Panc1 (cell line): ENCODE results near the gene GJA3. TPM values are rescaled to one million over a fixed set of nuclear protein-coding genes. Genes with fewer than 3 reads are reported as not detected.

Experiments
- ATAC-seq: fragments of 200-7000 bp; cut with Tn5 transposase; 2 replicates; pipeline ENCODE4 v1.9.1; 2020; ENCODE audit warnings: mild to moderate bottlenecking, moderate library complexity
- BruUV-seq: library from RNA; stranded (reverse); fragments of 400-500 nt; replicated peaks from 2 replicates; lab custom pipeline; 2021; lab: Mats Ljungman, UMichigan
- CTCF ChIA-PET: fragments of 300-600 bp; sonication (Branson Sonifier 250); formaldehyde crosslinking; loops from one replicate; lab custom pipeline; 2022; ENCODE audit warnings: antibody characterized with exemption; lab: Charles Lee
- POLR2A ChIA-PET: fragments of 300-600 bp; sonication (Branson Sonifier 250); formaldehyde crosslinking; loops from one replicate; lab custom pipeline; 2022; ENCODE audit warnings: antibody characterized with exemption; lab: Charles Lee
- DNase-seq: peaks from one replicate; pipeline ENCODE4 v3.0.0-alpha.2; 2010; ENCODE audit warnings: low read depth, low spot score
- H3K27ac ChIP-seq: 2 replicates; pipeline ENCODE4 v1.5.1; 2011; ENCODE audit warnings: mild to moderate bottlenecking, low read length, inconsistent platforms
- H3K27me3 ChIP-seq: fragments of 200-500 bp; sonication (Bioruptor generic); 2 replicates; pipeline ENCODE4 v1.6.0; 2014; ENCODE audit warnings: low read length, inconsistent platforms; ENCODE audit not compliant: control insufficient read depth, insufficient read depth
- H3K36me3 ChIP-seq: fragments of 200-500 bp; sonication (Bioruptor generic); 2 replicates; pipeline ENCODE4 v1.5.1; 2014; ENCODE audit warnings: inconsistent platforms, mild to moderate bottlenecking, low read length, moderate library complexity; ENCODE audit not compliant: control insufficient read depth, insufficient read depth
- H3K4me1 ChIP-seq: 2 replicates; pipeline ENCODE4 v1.5.1; 2011; ENCODE audit warnings: inconsistent platforms, mild to moderate bottlenecking, low read length, moderate library complexity; ENCODE audit not compliant: control insufficient read depth, insufficient read depth
- H3K4me3 ChIP-seq, 2 experiments: 2 replicates each; pipeline ENCODE4 v1.5.1; 2011 to 2012; ENCODE audit warnings: low read depth in 2 of 2, low read length in 2 of 2, mild to moderate bottlenecking in 2 of 2, inconsistent platforms in 1 of 2, moderate library complexity in 1 of 2
- H3K9me3 ChIP-seq: fragments of 200-500 bp; sonication (Bioruptor generic); 2 replicates; pipeline ENCODE4 v1.5.1; 2014; ENCODE audit warnings: low read depth, mild to moderate bottlenecking, inconsistent platforms, low read length, moderate library complexity; ENCODE audit not compliant: control insufficient read depth, insufficient read depth
- POLR2AphosphoS5 ChIP-seq: IDR thresholded peaks from 2 replicates; pipeline ENCODE4 v1.6.1; 2012; ENCODE audit warnings: mild to moderate bottlenecking, low read depth, low read length, moderate library complexity
- SIN3A ChIP-seq: IDR thresholded peaks from 2 replicates; pipeline ENCODE4 v1.6.1; 2012; ENCODE audit warnings: low read depth, mild to moderate bottlenecking, low read length, moderate library complexity, borderline replicate concordance; ENCODE audit not compliant: insufficient read depth
- TCF7L2 ChIP-seq: IDR thresholded peaks from 2 replicates; pipeline ENCODE4 v1.6.1; 2011; ENCODE audit warnings: mild to moderate bottlenecking, low read depth, low read length, inconsistent platforms
- in situ Hi-C: cut with HindIII; loops from 2 replicates; pipeline ENCODE4 v1.10.0; 2016; ENCODE audit warnings: low sequenced_read_pairs, low pct_unique_long_range_greater_than_20kb
- intact Hi-C: fragments of 100-400 bp; cut with micrococcal nuclease; formaldehyde crosslinking; loops from one replicate; pipeline ENCODE4 v1.10.0; 2022; ENCODE audit not compliant: unreplicated experiment
- total RNA-seq: library from RNA; stranded (reverse); gene quantifications from one replicate; pipeline ENCODE4 v1.2.1, GENCODE V29; 2021; ENCODE audit not compliant: unreplicated experiment
- TF ChIP-seq, protein P1 (sequence below), 2 experiments: IDR thresholded peaks; 2 replicates each; pipeline ENCODE4 v1.6.1; 2011 to 2012; ENCODE audit warnings: low read depth in 2 of 2, control low read depth in 1 of 2, low read length in 1 of 2, mild to moderate bottlenecking in 1 of 2, moderate library complexity in 1 of 2; ENCODE audit not compliant: insufficient read depth in 1 of 2
- TF ChIP-seq, protein P2 (sequence below): fragments of 450-650 bp; IDR thresholded peaks from 2 replicates; pipeline ENCODE4 v1.5.1; 2017; ENCODE audit warnings: mild to moderate bottlenecking

Gene GJA3
- total RNA-seq, 1 experiment from 2014 or later, result 11.6 TPM

DNA sequence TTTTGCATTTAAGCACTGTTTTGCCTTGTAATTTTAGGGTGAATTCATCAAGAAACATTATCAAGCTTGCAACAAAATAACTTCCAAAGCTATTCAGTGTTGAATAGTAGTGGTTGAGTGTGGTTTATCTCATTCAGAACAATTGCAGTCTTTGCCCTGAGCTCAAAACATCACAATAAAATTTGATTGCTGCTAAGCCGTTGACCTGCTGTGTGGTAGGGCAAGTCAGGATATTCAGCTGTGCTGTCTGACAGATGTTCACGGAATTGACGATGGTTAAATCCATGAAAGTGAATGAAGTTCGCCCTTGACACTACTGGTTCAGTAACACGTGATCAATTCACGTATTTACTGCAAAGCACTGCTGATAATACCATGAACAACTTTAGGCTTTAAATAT lies 66.9 kb downstream of the GJA3 start:
- Histone ChIP-seq H3K4me1 (no peaks in the 10 kb centered on the region), H3K27me3 (no peaks in the 10 kb centered on the region), H3K9me3 (no peaks in the 10 kb centered on the region), H3K36me3 (no peaks in the 10 kb centered on the region), H3K27ac (no peak overlapping the region), H3K4me3 (no peak overlapping the region)
- POLR2A ChIA-PET, result interaction anchor here (0.6 kb wide), 1 partner anchor 34 kb away, joined by 5 read pairs; no protein-coding TSS in a partner anchor
- no peak for TF ChIP-seq TCF7L2
- TF ChIP-seq, protein P1, sequence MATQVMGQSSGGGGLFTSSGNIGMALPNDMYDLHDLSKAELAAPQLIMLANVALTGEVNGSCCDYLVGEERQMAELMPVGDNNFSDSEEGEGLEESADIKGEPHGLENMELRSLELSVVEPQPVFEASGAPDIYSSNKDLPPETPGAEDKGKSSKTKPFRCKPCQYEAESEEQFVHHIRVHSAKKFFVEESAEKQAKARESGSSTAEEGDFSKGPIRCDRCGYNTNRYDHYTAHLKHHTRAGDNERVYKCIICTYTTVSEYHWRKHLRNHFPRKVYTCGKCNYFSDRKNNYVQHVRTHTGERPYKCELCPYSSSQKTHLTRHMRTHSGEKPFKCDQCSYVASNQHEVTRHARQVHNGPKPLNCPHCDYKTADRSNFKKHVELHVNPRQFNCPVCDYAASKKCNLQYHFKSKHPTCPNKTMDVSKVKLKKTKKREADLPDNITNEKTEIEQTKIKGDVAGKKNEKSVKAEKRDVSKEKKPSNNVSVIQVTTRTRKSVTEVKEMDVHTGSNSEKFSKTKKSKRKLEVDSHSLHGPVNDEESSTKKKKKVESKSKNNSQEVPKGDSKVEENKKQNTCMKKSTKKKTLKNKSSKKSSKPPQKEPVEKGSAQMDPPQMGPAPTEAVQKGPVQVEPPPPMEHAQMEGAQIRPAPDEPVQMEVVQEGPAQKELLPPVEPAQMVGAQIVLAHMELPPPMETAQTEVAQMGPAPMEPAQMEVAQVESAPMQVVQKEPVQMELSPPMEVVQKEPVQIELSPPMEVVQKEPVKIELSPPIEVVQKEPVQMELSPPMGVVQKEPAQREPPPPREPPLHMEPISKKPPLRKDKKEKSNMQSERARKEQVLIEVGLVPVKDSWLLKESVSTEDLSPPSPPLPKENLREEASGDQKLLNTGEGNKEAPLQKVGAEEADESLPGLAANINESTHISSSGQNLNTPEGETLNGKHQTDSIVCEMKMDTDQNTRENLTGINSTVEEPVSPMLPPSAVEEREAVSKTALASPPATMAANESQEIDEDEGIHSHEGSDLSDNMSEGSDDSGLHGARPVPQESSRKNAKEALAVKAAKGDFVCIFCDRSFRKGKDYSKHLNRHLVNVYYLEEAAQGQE (IDR thresholded peaks at IDR 0.05; ENCODE audit: insufficient read depth in 1 of 2, low read depth in 2 of 2, low read length in 1 of 2), result no peak
- no peak for TF ChIP-seq SIN3A
- TF ChIP-seq, protein P2, sequence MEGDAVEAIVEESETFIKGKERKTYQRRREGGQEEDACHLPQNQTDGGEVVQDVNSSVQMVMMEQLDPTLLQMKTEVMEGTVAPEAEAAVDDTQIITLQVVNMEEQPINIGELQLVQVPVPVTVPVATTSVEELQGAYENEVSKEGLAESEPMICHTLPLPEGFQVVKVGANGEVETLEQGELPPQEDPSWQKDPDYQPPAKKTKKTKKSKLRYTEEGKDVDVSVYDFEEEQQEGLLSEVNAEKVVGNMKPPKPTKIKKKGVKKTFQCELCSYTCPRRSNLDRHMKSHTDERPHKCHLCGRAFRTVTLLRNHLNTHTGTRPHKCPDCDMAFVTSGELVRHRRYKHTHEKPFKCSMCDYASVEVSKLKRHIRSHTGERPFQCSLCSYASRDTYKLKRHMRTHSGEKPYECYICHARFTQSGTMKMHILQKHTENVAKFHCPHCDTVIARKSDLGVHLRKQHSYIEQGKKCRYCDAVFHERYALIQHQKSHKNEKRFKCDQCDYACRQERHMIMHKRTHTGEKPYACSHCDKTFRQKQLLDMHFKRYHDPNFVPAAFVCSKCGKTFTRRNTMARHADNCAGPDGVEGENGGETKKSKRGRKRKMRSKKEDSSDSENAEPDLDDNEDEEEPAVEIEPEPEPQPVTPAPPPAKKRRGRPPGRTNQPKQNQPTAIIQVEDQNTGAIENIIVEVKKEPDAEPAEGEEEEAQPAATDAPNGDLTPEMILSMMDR, result no peak
- no peak for TF ChIP-seq POLR2AphosphoS5
- no TSS peak for BruUV-seq
- ATAC-seq, result no peak
- CTCF ChIA-PET, result interaction anchor here (0.6 kb wide), 1 partner anchor 25 kb away, joined by 6 read pairs; no protein-coding TSS in a partner anchor
- DNase-seq, result no peak
- in situ Hi-C loops, result no loop called here
- intact Hi-C loops, result no loop called here

DNA sequence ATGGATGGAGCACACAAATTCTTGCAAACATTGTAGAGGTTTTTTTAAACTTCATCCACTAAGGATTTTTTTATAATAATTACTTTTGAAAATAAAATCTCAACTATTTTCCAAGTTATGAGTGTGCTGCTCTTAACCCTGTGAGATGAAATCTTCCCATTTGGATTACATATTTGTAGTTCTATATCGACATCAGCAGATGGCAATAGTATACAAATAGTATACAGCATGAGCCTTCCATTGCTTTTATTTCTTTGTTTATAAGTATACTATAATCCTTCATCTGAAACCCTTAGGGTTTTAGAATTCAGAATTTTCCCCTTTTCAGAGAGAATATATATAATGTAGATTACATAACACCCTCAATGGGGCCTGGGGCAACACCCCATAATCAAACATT lies 70.5 kb downstream of the GJA3 start:
- H3K27ac ChIP-seq, result no peak overlapping the region
- H3K9me3 ChIP-seq, result no peaks in the 10 kb centered on the region
- no peaks in the 10 kb centered on the region for H3K27me3 ChIP-seq
- H3K4me1 ChIP-seq, result no peaks in the 10 kb centered on the region
- no TSS peak for BruUV-seq
- in situ Hi-C loops (no loop called here), intact Hi-C loops (loop anchor here (2.0 kb wide), 1 partner anchor 72 kb away; no protein-coding TSS in a partner anchor)
- ChIA-PET CTCF (no interaction called here), POLR2A (interaction anchor here (0.5 kb wide), 1 partner anchor 14 kb away, joined by 3 read pairs; no protein-coding TSS in a partner anchor)
- ATAC-seq (no peak), DNase-seq (no peak)
- H3K4me3 ChIP-seq, result no peak overlapping the region
- peaks cover 13% of the 10 kb centered on the region for H3K36me3 ChIP-seq
- TF ChIP-seq TCF7L2, result no peak
- TF ChIP-seq, protein P2, result peak; percentile 13; the same call in 1 of the 2 replicates
- no peak for TF ChIP-seq SIN3A
- no peak for TF ChIP-seq POLR2AphosphoS5
- TF ChIP-seq, protein P1 (IDR thresholded peaks at IDR 0.05; ENCODE audit: insufficient read depth in 1 of 2, low read depth in 2 of 2, low read length in 1 of 2), result no peak
